GM12864 (cell line): ENCODE data around the gene PDE3A.

Experiments used
- DNase-seq: peaks from one replicate; pipeline ENCODE4 v3.0.0-alpha.2; 2011; ENCODE audit warnings: low read depth
- H3K4me3 ChIP-seq: 2 replicates; pipeline ENCODE4 v1.5.1; 2011; ENCODE audit warnings: mild to moderate bottlenecking, low read depth, low read length, control low read depth
- CTCF ChIP-seq: IDR thresholded peaks from 2 replicates; pipeline ENCODE4 v1.5.1; 2011; ENCODE audit warnings: low read depth, mild to moderate bottlenecking, moderate library complexity, low read length, control low read depth, inconsistent platforms; ENCODE audit errors: missing control alignments

Gene PDE3A

GRCh38 chr12:20451761-20452160, 83.4 kb downstream of the PDE3A start:
- H3K4me3 ChIP-seq, result no peak overlapping the region
- no peak for DNase-seq
- no peak for TF ChIP-seq CTCF

- DNase-seq, result no peak
- TF ChIP-seq CTCF, result no peak
- no peak overlapping the region for H3K4me3 ChIP-seq
Measured at GRCh38 chr12:20452496-20453010, 84.2 kb downstream of the PDE3A start.

GRCh38 chr12:20453756-20454310, 85.5 kb downstream of the PDE3A start:
- TF ChIP-seq CTCF, result no peak
- no peak for DNase-seq
- no peak overlapping the region for H3K4me3 ChIP-seq

GRCh38 chr12:20455001-20455706, 86.8 kb downstream of the PDE3A start:
- DNase-seq, result no peak
- TF ChIP-seq CTCF, result no peak

DNA sequence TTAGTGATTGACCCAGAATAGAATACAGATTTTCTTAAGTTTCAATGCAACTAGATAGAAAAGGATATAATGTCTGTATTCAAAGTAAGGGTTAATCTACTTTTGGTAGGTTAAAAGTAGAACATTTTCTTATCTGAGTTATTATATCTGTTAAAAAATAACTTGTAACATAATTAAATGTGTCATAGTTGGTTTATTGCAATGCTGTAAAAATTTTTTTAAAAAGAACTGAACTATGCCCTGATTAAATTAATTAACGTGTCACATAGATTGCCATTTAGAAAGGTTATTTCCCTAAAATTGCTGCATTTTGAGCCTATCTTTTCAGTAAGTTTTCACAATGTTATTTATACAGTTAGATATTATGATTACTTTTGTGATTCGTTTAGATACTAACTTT, 89.2 kb downstream of the PDE3A start:
- DNase-seq, result no peak
- no peak for TF ChIP-seq CTCF

More at GRCh38 chr12:20455001-20455706, 86.8 kb downstream of the PDE3A start:
- no peak overlapping the region for H3K4me3 ChIP-seq

GRCh38 chr12:20458011-20458410, 89.7 kb downstream of the PDE3A start:
- H3K4me3 ChIP-seq, result no peak overlapping the region
- TF ChIP-seq CTCF, result no peak
- DNase-seq, result no peak

More for the DNA sequence above, 89.2 kb downstream of the PDE3A start:
- H3K4me3 ChIP-seq, result no peak overlapping the region
